PFSK-1 (cell line): ENCODE measurements around the gene SIDT1.

Experiments used
- FOXP2 ChIP-seq: optimal IDR thresholded peaks from 2 replicates; pipeline ENCODE3; 2011; ENCODE audit warnings: borderline replicate concordance, control low read depth, inconsistent platforms; ENCODE audit not compliant: insufficient read depth; ENCODE audit errors: extremely low read length, extremely low read depth
- POLR2AphosphoS5 ChIP-seq: IDR thresholded peaks from 2 replicates; pipeline ENCODE4 v1.6.1; 2012; ENCODE audit warnings: low read depth, mild to moderate bottlenecking, control low read depth, low read length, moderate library complexity
- REST ChIP-seq, 2 experiments: IDR thresholded peaks; 2 replicates each; pipeline versions ENCODE4 v1.6.1 to v1.8.0; 2011 to 2012; ENCODE audit warnings: low read depth in 2 of 2, low read length in 2 of 2, control low read depth in 1 of 2, inconsistent platforms in 1 of 2, mild to moderate bottlenecking in 1 of 2, moderate library complexity in 1 of 2; ENCODE audit not compliant: insufficient read depth in 1 of 2
- SIN3A ChIP-seq: IDR thresholded peaks from 2 replicates; pipeline ENCODE4 v1.6.1; 2012; ENCODE audit warnings: mild to moderate bottlenecking, low read length, moderate library complexity, borderline replicate concordance; ENCODE audit not compliant: insufficient read depth
- TAF1 ChIP-seq: IDR thresholded peaks from 2 replicates; pipeline ENCODE4 v1.6.1; 2012; ENCODE audit warnings: low read length, control low read depth, borderline replicate concordance; ENCODE audit not compliant: insufficient read depth

The SIDT1 gene

GRCh38 chr3:113673593-113673992, 141.2 kb downstream of the SIDT1 start:
- TF ChIP-seq SIN3A (no peak), FOXP2 (no peak), POLR2AphosphoS5 (no peak), REST (IDR thresholded peaks at IDR 0.05; ENCODE audit: insufficient read depth in 1 of 2, low read depth in 2 of 2, low read length in 2 of 2) (no peak), TAF1 (no peak)

- TF ChIP-seq SIN3A (no peak), POLR2AphosphoS5 (no peak), TAF1 (no peak), FOXP2 (no peak), REST (IDR thresholded peaks at IDR 0.05; ENCODE audit: insufficient read depth in 1 of 2, low read depth in 2 of 2, low read length in 2 of 2) (no peak)
Observed at GRCh38 chr3:113676261-113676660, 143.9 kb downstream of the SIDT1 start.

- TF ChIP-seq FOXP2 (no peak), REST (IDR thresholded peaks at IDR 0.05; ENCODE audit: insufficient read depth in 1 of 2, low read depth in 2 of 2, low read length in 2 of 2) (no peak), SIN3A (no peak), POLR2AphosphoS5 (no peak), TAF1 (no peak)
Observed at GRCh38 chr3:113677737-113678136, 145.4 kb downstream of the SIDT1 start.

GRCh38 chr3:113678773-113679172, 146.4 kb downstream of the SIDT1 start:
- TF ChIP-seq TAF1 = no peak
- no peak for TF ChIP-seq REST (IDR thresholded peaks at IDR 0.05; ENCODE audit: insufficient read depth in 1 of 2, low read depth in 2 of 2, low read length in 2 of 2)
- no peak for TF ChIP-seq SIN3A
- no peak for TF ChIP-seq FOXP2
- no peak for TF ChIP-seq POLR2AphosphoS5
